Measurements from ENCODE around the gene MFN2. TPM values are rescaled to one million over a fixed set of nuclear protein-coding genes. Genes with fewer than 3 reads are reported as not detected.
A peak's percentile ranks its signal among the peaks of the same experiment; 100 is the strongest.
"Not testable (repeated sequence)": the region's sequence is repeated elsewhere in the genome, so short reads cannot be mapped to it uniquely, and the experiment has no call there.

The MFN2 gene
- polyA plus RNA-seq (ENCODE audit: insufficient read depth in 1 of 5, insufficient read length in 5 of 5, low replicate concordance in 1 of 5) = 10 to 100 TPM; 45.5 to 52.3 (median 48.3) TPM
- long read RNA-seq, donor 1, full-length matches to known transcripts = 1 of 1 reads
- long read RNA-seq, donor 1, partial matches to known transcripts = 0 of 1 reads
- long read RNA-seq, donor 1, other reads (novel, unspliced or antisense) = 0 of 1 reads
- long read RNA-seq, donor 2, full-length matches to known transcripts = 3 of 3 reads
- long read RNA-seq, donor 2, partial matches to known transcripts = 0 of 3 reads
- long read RNA-seq, donor 2, other reads (novel, unspliced or antisense) = 0 of 3 reads
- long read RNA-seq, donor 3, full-length matches to known transcripts = 1 of 12 reads
- long read RNA-seq, donor 3, partial matches to known transcripts = 11 of 12 reads
- long read RNA-seq, donor 3, other reads (novel, unspliced or antisense) = 0 of 12 reads
- long read RNA-seq, donor 4, full-length matches to known transcripts = 1 of 37 reads
- long read RNA-seq, donor 4, partial matches to known transcripts = 36 of 37 reads
- long read RNA-seq, donor 4, other reads (novel, unspliced or antisense) = 0 of 37 reads
- long read RNA-seq, donor 5, full-length matches to known transcripts = 3 of 3 reads
- long read RNA-seq, donor 5, partial matches to known transcripts = 0 of 3 reads
- long read RNA-seq, donor 5, other reads (novel, unspliced or antisense) = 0 of 3 reads
- long read RNA-seq, donor 6, full-length matches to known transcripts = 1 of 6 reads
- long read RNA-seq, donor 6, partial matches to known transcripts = 5 of 6 reads
- long read RNA-seq, donor 6, other reads (novel, unspliced or antisense) = 0 of 6 reads
- long read RNA-seq, donor 7, full-length matches to known transcripts = 7 of 7 reads
- long read RNA-seq, donor 7, partial matches to known transcripts = 0 of 7 reads
- long read RNA-seq, donor 7, other reads (novel, unspliced or antisense) = 0 of 7 reads
- long read RNA-seq, donor 8, full-length matches to known transcripts = 1 of 1 reads
- long read RNA-seq, donor 8, partial matches to known transcripts = 0 of 1 reads
- long read RNA-seq, donor 8, other reads (novel, unspliced or antisense) = 0 of 1 reads

GRCh38 chr1:11979851-11980675 lies at the start of gene MFN2:
TSS of gene MFN2 (plus strand) at chr1:11980444. CDS start at chr1:11989169, 8,725 bp downstream.
- peak; percentile 98 for DNase-seq

DNA sequence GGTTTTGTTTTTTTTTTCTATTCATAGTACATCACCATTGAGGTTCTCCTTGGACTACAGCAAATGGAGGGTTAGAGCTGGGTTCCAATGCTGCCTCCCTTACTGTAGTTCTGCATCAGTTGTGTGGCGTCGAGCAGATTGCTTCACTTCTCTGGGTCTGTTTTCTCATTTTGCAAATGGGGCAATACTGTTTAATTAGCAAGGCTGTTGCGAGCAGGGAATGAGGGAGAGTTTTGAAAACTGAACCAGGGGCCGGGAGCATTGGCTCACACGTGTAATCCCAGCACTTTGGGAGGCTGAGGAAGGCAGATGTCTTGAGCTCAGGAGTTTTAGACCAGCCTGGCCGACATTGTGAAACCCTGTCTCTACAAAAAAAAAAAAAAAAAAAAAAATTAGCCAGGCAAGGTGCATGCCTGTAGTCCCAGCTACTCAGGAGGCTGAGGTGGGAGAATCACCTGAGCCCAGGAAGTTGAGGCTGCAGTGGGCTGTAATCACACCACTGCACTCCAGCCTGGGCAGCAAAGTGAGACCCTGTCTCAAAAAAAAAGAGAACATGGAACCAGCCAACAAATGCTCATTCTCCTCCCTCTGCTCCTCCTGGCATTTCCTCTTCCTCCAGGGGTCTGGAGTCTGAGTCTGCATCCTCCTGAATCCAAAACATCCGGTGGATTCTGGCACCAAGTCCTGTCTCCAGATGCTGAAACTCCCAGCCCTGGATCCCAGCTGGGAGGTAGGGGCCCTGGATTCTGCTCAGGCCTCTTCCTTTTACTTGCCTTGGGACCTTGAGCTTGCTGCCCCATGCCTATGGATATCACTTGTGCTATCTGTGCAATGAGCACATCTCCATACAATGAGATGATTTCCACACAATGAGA lies 49.4 kb upstream of the MFN2 start:
- DNase-seq = peak; percentile 61 to 62

DNA sequence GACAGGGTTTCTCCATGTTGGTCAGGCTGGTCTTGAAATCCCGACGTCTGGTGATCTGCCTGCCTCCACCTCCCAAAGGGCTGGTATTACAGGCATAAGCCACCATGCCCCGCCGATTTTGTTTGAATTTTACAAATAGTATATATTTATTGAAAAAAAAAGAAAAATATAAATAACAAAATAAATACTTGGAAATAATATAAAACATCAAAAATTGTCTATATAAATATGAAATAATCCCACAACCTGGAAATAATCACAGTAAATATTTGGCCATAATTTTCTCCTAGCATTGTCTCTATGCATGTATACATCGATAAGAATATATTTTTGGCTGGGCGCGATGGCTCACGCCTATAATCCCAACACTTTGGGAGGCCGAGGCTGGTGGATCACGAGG lies 48.4 kb upstream of the MFN2 start:
- DNase-seq = no peak

GRCh38 chr1:11934302-11935056 lies 45.8 kb upstream of the MFN2 start, which contains the start of gene PLOD1:
TSS of gene PLOD1 (plus strand) at chr1:11934717. CDS start at chr1:11934780, 63 bp downstream.
- peak; percentile 88 to 93 for DNase-seq

DNA sequence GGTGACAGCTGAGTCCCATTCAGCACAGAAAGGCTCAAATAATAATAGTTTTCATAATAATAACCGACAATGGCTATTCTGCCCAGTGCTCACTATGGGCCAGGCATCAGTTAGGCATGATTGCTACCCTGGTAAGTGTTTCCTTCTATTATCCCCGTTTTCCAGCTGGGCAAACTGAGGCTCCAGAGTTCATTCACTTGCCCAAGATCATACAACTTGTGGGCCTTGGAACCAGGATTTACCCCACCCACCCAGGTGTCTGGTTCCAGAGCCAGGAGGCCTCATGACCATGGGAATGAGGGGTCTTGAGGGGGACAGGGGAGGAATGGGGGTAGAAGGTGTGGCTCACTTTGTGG lies 45.2 kb upstream of the MFN2 start:
- no peak for DNase-seq

GRCh38 chr1:11935733-11936132 lies 44.5 kb upstream of the MFN2 start:
- DNase-seq = not testable (repeated sequence)

GRCh38 chr1:11938722-11939526 lies 41.3 kb upstream of the MFN2 start:
- DNase-seq = no peak

GRCh38 chr1:11939794-11940193 lies 40.5 kb upstream of the MFN2 start:
- DNase-seq = not testable (repeated sequence)

DNA sequence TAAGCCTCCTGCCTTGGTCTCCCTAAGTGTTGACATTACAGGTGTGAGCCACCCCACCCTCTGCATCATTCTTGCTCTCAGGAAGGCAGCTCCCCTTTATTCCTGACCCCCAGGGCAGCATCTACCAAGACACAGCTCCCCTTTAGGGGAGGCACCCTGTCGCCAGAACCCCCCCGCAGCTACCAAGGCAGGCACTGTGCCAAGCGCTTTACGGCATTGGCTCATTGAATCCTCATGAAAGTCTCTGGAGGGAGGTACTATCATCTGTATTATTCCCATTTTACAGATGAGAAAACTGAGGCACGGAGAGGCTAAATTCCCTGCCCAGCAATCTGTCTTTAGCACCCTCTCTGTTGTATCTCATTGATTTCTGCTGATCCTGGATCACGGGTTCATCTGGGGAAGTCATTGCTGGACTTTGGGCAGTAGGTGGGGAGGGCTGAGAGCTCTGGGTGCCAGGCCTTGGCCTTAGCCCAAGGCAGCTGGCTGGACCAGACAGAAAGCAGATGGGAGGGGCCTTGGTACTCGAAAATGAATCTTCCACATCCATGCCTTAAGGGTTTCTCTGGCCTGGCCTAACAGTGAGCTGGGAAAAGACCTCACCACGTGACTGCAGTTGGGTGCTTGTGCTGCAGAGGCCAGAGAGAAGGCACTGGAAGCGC lies 39.9 kb upstream of the MFN2 start:
- DNase-seq = no peak

- DNase-seq = no peak
Measured at GRCh38 chr1:11942280-11942679, 38.0 kb upstream of the MFN2 start.

- DNase-seq = no peak
Measured at GRCh38 chr1:11943619-11944018, 36.6 kb upstream of the MFN2 start.

GRCh38 chr1:11944358-11944931 lies 35.8 kb upstream of the MFN2 start:
- DNase-seq = peak; percentile 57 to 63

- DNase-seq = no peak
Measured at GRCh38 chr1:11946647-11947046, 33.6 kb upstream of the MFN2 start.

DNA sequence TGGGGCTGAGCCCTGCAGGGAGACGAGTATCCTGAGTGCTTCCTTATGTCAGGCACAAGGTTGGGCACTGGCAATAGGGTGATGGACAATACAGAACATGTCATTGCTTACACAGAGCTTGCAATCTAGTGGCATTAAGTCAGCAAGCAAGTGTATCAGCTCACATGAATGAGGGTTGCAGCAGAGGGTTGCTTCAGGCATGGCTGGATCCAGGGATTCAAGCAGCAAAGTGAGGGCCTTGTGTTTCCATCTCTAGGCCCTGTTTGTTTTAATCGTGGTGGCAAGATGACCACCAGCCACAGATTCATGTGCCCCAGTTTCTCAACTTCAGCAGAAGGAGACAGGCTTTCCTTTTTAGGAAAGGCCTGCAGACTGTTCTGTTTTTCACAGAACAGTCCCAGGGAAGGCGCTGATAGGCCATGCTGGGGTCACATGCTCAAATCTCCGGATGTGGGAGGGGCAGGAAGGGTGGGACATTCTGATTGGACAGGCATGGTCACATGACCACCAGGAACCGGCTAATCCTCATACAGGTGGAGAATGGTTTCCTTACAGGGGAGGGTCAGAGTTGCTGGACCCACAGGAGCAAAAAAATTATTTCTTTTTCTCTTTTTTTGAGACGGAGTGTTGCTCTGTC lies 31.3 kb upstream of the MFN2 start:
- no peak for DNase-seq

GRCh38 chr1:11951901-11952300 lies 28.3 kb upstream of the MFN2 start:
- no peak for DNase-seq

DNA sequence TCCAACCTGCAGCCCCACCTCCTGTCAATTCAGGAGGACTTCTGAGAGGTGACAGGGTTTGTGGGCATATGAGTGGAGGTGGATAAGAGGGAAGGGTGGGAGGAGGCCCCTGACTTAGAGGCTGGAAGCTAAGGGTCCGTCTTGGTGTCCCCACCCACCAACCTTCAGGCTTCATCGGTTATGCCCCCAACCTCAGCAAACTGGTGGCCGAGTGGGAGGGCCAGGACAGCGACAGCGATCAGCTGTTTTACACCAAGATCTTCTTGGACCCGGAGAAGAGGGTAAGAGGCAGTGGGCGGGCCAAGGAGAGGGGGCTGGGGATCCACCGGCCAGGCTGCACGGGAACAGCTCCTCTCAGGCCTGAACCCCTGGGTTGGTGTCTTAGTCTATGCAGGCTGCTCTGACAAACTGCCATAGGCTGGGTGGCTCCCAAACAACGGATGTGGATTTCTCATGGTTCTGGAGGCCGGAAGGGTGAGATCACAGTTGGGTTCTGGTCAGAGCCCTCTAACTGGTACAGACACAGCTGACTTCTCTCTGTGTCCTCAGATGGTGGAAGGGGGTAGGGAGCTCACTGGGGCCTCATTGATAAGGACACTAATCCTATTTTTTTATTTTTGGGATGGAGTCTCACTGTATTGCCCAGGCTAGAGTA lies 27.7 kb upstream of the MFN2 start:
- DNase-seq = no peak

DNA sequence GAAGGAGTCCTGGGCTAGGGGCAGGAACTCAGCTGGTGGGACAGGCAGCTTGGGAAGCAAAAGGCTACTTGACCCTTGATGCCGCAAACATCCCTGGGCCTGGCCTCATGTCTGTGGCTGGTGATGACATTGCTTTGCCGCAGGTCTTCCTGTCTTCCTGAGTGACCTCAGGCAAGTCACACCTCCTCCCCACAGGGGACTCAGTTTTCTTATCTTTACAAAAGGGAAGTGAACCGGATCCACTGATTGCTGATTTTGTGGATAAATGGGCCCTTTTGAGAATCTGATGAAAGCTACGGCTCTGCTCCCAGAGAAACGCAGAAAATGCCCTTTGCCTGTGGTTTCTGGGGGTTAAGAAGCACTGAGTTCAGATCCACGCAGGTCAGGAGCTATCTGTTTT lies 25.0 kb upstream of the MFN2 start:
- DNase-seq = no peak

Data from right lung (tissue), 10 donors.